ENCODE data around the gene SLC35F3. TPM values are rescaled to one million over a fixed set of nuclear protein-coding genes. Genes with fewer than 3 reads are reported as not detected.

The SLC35F3 gene
- total RNA-seq, 1 experiment from 2014 or later = 6.9 TPM

- in situ Hi-C loops (cut with HindIII; ENCODE audit: low pct_unique_long_range_greater_than_20kb, low sequenced_read_pairs) = no loop called here
- DNase-seq (ENCODE audit: low read depth) = no peak
Observed at GRCh38 chr1:234216116-234216703, 311.7 kb downstream of the SLC35F3 start.

- DNase-seq (ENCODE audit: low read depth) = no peak
- in situ Hi-C loops (cut with HindIII; ENCODE audit: low pct_unique_long_range_greater_than_20kb, low sequenced_read_pairs) = no loop called here
Observed at GRCh38 chr1:234217316-234217840, 312.9 kb downstream of the SLC35F3 start.

- in situ Hi-C loops (cut with HindIII; ENCODE audit: low pct_unique_long_range_greater_than_20kb, low sequenced_read_pairs) = no loop called here
- DNase-seq (ENCODE audit: low read depth) = no peak
Observed at GRCh38 chr1:234218078-234218477, 313.6 kb downstream of the SLC35F3 start.

- in situ Hi-C loops (cut with HindIII; ENCODE audit: low pct_unique_long_range_greater_than_20kb, low sequenced_read_pairs) = no loop called here
- DNase-seq (ENCODE audit: low read depth) = no peak
Observed at GRCh38 chr1:234219711-234220110, 315.2 kb downstream of the SLC35F3 start.

- in situ Hi-C loops (cut with HindIII; ENCODE audit: low pct_unique_long_range_greater_than_20kb, low sequenced_read_pairs) = no loop called here
Observed at GRCh38 chr1:234221601-234222000, 317.1 kb downstream of the SLC35F3 start.

GRCh38 chr1:234222561-234223280 lies 318.2 kb downstream of the SLC35F3 start:
- in situ Hi-C loops (cut with HindIII; ENCODE audit: low pct_unique_long_range_greater_than_20kb, low sequenced_read_pairs) = no loop called here
- no peak for DNase-seq (ENCODE audit: low read depth)

More at GRCh38 chr1:234221601-234222000, 317.1 kb downstream of the SLC35F3 start:
- no peak for DNase-seq (ENCODE audit: low read depth)

- no peak for DNase-seq (ENCODE audit: low read depth)
- in situ Hi-C loops (cut with HindIII; ENCODE audit: low pct_unique_long_range_greater_than_20kb, low sequenced_read_pairs) = no loop called here
Observed at GRCh38 chr1:234226113-234226818, 321.8 kb downstream of the SLC35F3 start.

- DNase-seq (ENCODE audit: low read depth) = no peak
- in situ Hi-C loops (cut with HindIII; ENCODE audit: low pct_unique_long_range_greater_than_20kb, low sequenced_read_pairs) = no loop called here
Observed at GRCh38 chr1:234226819-234227165, 322.3 kb downstream of the SLC35F3 start.

- in situ Hi-C loops (cut with HindIII; ENCODE audit: low pct_unique_long_range_greater_than_20kb, low sequenced_read_pairs) = no loop called here
- no peak for DNase-seq (ENCODE audit: low read depth)
Observed at GRCh38 chr1:234229581-234230387, 325.3 kb downstream of the SLC35F3 start.

- in situ Hi-C loops (cut with HindIII; ENCODE audit: low pct_unique_long_range_greater_than_20kb, low sequenced_read_pairs) = no loop called here
- no peak for DNase-seq (ENCODE audit: low read depth)
Observed at GRCh38 chr1:234230414-234230862, 326.0 kb downstream of the SLC35F3 start.

- in situ Hi-C loops (cut with HindIII; ENCODE audit: low pct_unique_long_range_greater_than_20kb, low sequenced_read_pairs) = no loop called here
- no peak for DNase-seq (ENCODE audit: low read depth)
Observed at GRCh38 chr1:234231061-234231892, 326.8 kb downstream of the SLC35F3 start.

GRCh38 chr1:234231893-234232276 lies 327.4 kb downstream of the SLC35F3 start:
- in situ Hi-C loops (cut with HindIII; ENCODE audit: low pct_unique_long_range_greater_than_20kb, low sequenced_read_pairs) = no loop called here
- DNase-seq (ENCODE audit: low read depth) = no peak

- in situ Hi-C loops (cut with HindIII; ENCODE audit: low pct_unique_long_range_greater_than_20kb, low sequenced_read_pairs) = no loop called here
- DNase-seq (ENCODE audit: low read depth) = no peak
Observed at GRCh38 chr1:234234199-234234598, 329.7 kb downstream of the SLC35F3 start.

GRCh38 chr1:234235434-234235881 lies 331.0 kb downstream of the SLC35F3 start:
- in situ Hi-C loops (cut with HindIII; ENCODE audit: low pct_unique_long_range_greater_than_20kb, low sequenced_read_pairs) = no loop called here
- DNase-seq (ENCODE audit: low read depth) = no peak

GRCh38 chr1:234237393-234237792 lies 332.9 kb downstream of the SLC35F3 start:
- in situ Hi-C loops (cut with HindIII; ENCODE audit: low pct_unique_long_range_greater_than_20kb, low sequenced_read_pairs) = no loop called here
- DNase-seq (ENCODE audit: low read depth) = no peak

- no peak for DNase-seq (ENCODE audit: low read depth)
- in situ Hi-C loops (cut with HindIII; ENCODE audit: low pct_unique_long_range_greater_than_20kb, low sequenced_read_pairs) = no loop called here
Observed at GRCh38 chr1:234238060-234238459, 333.6 kb downstream of the SLC35F3 start.

- in situ Hi-C loops (cut with HindIII; ENCODE audit: low pct_unique_long_range_greater_than_20kb, low sequenced_read_pairs) = no loop called here
- DNase-seq (ENCODE audit: low read depth) = no peak
Observed at GRCh38 chr1:234239515-234239914, 335.0 kb downstream of the SLC35F3 start.

- in situ Hi-C loops (cut with HindIII; ENCODE audit: low pct_unique_long_range_greater_than_20kb, low sequenced_read_pairs) = no loop called here
Observed at GRCh38 chr1:234239936-234240335, 335.5 kb downstream of the SLC35F3 start.

More at GRCh38 chr1:234239936-234240335, 335.5 kb downstream of the SLC35F3 start:
- DNase-seq (ENCODE audit: low read depth) = no peak
